Measurements from ENCODE around the gene FAM83C.

DNA sequence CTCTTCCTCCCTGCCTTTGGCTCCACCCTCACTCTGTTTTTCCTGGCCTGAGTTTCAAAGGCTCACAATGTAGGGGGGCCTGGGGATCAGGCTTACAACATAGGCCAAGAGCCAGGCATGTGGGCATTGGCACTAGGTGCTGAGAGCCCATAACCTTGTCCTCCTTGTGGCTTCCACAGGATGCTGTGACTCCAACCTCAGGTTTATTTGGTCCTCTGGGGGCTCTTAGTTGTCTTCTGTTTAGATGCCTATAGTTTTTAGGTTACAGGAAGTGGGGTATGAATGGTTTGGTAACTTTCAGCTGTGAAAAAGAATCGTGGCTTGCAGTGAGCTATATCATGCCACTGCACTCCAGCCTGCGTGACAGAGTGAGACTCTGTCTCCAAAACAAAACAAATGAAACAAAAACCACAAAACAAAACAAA lies 40.2 kb downstream of the FAM83C start:
- TF ChIP-seq, protein P1, sequence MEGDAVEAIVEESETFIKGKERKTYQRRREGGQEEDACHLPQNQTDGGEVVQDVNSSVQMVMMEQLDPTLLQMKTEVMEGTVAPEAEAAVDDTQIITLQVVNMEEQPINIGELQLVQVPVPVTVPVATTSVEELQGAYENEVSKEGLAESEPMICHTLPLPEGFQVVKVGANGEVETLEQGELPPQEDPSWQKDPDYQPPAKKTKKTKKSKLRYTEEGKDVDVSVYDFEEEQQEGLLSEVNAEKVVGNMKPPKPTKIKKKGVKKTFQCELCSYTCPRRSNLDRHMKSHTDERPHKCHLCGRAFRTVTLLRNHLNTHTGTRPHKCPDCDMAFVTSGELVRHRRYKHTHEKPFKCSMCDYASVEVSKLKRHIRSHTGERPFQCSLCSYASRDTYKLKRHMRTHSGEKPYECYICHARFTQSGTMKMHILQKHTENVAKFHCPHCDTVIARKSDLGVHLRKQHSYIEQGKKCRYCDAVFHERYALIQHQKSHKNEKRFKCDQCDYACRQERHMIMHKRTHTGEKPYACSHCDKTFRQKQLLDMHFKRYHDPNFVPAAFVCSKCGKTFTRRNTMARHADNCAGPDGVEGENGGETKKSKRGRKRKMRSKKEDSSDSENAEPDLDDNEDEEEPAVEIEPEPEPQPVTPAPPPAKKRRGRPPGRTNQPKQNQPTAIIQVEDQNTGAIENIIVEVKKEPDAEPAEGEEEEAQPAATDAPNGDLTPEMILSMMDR (IDR thresholded peaks at IDR 0.05): no peak
- no peak for TF ChIP-seq POLR2A (IDR thresholded peaks at IDR 0.05)

Measured in uterus (tissue), 2 donors.